Measurements from ENCODE around the gene HS3ST1.

DNA sequence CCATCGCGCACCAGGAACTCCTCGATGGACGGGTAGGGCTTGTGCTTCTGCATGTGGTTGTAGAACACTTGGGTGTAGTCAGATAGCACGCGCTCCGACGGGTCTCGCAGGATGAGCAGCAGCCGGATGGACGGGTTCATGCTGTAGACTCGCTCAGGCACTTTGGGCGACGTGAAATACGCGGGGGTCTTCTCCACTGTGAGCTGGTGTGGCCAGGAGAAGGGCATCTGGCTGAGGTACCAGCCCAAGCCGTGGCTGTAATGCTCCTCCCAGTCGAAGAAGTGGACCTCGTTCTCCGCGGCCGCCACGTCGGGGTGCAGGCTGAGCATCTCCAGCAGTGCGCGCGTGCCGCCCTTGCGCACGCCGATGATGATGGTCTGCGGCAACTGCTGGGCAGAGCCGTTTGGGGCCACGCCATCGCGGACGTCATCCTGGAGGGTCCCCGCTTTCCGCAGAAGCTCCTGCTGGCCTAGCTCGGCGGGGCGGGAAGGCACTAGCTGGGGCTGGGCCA lies 29.2 kb downstream of the HS3ST1 start:
- TF ChIP-seq, protein P1, sequence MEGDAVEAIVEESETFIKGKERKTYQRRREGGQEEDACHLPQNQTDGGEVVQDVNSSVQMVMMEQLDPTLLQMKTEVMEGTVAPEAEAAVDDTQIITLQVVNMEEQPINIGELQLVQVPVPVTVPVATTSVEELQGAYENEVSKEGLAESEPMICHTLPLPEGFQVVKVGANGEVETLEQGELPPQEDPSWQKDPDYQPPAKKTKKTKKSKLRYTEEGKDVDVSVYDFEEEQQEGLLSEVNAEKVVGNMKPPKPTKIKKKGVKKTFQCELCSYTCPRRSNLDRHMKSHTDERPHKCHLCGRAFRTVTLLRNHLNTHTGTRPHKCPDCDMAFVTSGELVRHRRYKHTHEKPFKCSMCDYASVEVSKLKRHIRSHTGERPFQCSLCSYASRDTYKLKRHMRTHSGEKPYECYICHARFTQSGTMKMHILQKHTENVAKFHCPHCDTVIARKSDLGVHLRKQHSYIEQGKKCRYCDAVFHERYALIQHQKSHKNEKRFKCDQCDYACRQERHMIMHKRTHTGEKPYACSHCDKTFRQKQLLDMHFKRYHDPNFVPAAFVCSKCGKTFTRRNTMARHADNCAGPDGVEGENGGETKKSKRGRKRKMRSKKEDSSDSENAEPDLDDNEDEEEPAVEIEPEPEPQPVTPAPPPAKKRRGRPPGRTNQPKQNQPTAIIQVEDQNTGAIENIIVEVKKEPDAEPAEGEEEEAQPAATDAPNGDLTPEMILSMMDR (IDR thresholded peaks at IDR 0.05): no peak
- no peak for TF ChIP-seq POLR2A (IDR thresholded peaks at IDR 0.05)
- no peak for TF ChIP-seq POLR2AphosphoS5 (IDR thresholded peaks at IDR 0.05; ENCODE audit: insufficient read depth in 1 of 2, low read depth in 1 of 2)

All from vagina (tissue), 2 donors.